ENCODE measurements around the gene UNC45B.
"Not testable (repeated sequence)": the region's sequence is repeated elsewhere in the genome, so short reads cannot be mapped to it uniquely, and the experiment has no call there.

Gene UNC45B

GRCh38 chr17:35214631-35215273 is 67.1 kb downstream of the UNC45B start:
- no peak for DNase-seq

GRCh38 chr17:35217107-35217506 is 69.5 kb downstream of the UNC45B start:
- no peak for DNase-seq

- no peak for DNase-seq
Measured at GRCh38 chr17:35218915-35219314, 71.3 kb downstream of the UNC45B start.

GRCh38 chr17:35222452-35222851 is 74.8 kb downstream of the UNC45B start:
- DNase-seq: no peak

GRCh38 chr17:35224436-35224835 is 76.8 kb downstream of the UNC45B start:
- DNase-seq: no peak

- no peak for DNase-seq
Measured at GRCh38 chr17:35227546-35227945, 79.9 kb downstream of the UNC45B start.

- DNase-seq: no peak
Measured at GRCh38 chr17:35229638-35230037, 82.0 kb downstream of the UNC45B start.

- DNase-seq: not testable (repeated sequence)
Measured at GRCh38 chr17:35234315-35234714, 86.7 kb downstream of the UNC45B start.

- DNase-seq: no peak
Measured at GRCh38 chr17:35235289-35235688, 87.7 kb downstream of the UNC45B start.

- no peak for DNase-seq
Measured at GRCh38 chr17:35235917-35236316, 88.3 kb downstream of the UNC45B start.

- DNase-seq: no peak
Measured at GRCh38 chr17:35236821-35237220, 89.2 kb downstream of the UNC45B start.

GRCh38 chr17:35238821-35239220 is 91.2 kb downstream of the UNC45B start:
- no peak for DNase-seq
